ENCODE measurements around the gene DUSP1.

The DUSP1 gene

GRCh38 chr5:172770675-172771438 is at the start of gene DUSP1:
DUSP1 (minus strand) TSS chr5:172771195; CDS start chr5:172770952, 243 bp downstream.
- DNase-seq (ENCODE audit: low read depth) = peak; percentile 98

GRCh38 chr5:172820046-172820767 is 49.2 kb upstream of the DUSP1 start:
- no peak for DNase-seq (ENCODE audit: low read depth)

DNA sequence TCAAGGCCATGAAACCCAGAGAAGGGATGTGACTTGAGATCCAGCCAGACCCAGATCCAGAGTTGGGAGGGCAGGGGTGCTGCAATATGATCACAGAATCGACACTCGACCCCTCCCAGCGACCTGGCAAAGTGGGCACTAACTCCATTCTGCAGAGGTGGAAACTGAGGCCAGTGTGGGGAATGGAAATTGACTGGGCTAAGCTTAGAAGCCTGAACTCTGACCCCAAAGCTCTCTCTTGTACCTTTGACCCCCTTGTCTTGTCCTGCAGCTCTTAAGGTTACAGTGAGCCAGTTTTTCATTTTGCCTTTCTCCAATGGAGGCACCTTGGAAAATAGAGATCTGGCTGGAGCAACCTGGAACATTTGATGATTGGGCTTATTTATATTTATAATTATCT is 48.6 kb upstream of the DUSP1 start:
- no peak for DNase-seq (ENCODE audit: low read depth)

DNA sequence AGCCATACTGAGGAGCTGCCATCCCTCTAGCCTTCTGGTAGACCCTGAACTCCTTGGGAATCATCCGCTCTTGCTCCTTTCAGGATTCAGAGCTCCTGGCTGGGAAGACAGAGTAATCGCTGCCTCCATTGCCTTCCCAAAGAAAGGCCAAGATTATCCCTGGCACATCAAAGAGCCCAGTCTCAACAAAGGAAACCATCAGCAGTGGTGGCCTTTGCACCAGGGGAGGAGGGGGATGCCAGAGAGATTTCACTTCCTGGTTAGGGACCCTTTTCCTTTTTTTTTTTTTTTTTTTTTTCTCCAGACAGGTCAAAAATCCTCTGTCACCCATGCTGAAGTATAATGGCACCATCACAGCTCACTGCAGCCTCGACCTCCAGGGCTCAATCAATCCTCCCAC is 47.1 kb upstream of the DUSP1 start:
- no peak for DNase-seq (ENCODE audit: low read depth)

DNA sequence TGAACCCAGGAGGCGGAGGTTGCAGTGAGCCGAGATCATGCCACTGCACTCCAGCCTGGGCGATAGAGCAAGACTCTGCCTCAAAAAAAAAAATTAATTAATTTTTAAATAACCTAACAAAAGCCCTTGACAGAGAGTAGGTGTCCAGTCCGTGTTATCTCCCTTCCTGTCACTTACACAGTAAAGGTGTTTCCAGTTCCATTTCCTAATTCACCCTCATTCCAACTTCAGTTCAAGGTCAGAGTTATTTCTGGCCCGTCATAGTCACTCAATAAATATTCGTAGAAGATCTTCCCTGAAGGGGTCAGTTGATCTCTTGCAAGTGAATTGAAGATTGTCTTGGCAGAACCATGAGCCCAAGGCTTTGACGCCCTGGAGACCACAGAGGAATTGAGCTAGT is 46.7 kb upstream of the DUSP1 start:
- no peak for DNase-seq (ENCODE audit: low read depth)

GRCh38 chr5:172816925-172817562 is 46.0 kb upstream of the DUSP1 start:
- DNase-seq (ENCODE audit: low read depth) = peak; percentile 85

GRCh38 chr5:172815631-172816030 is 44.6 kb upstream of the DUSP1 start:
- DNase-seq (ENCODE audit: low read depth) = no peak

GRCh38 chr5:172810996-172811395 is 40.0 kb upstream of the DUSP1 start:
- peak; percentile 37 for DNase-seq (ENCODE audit: low read depth)

DNA sequence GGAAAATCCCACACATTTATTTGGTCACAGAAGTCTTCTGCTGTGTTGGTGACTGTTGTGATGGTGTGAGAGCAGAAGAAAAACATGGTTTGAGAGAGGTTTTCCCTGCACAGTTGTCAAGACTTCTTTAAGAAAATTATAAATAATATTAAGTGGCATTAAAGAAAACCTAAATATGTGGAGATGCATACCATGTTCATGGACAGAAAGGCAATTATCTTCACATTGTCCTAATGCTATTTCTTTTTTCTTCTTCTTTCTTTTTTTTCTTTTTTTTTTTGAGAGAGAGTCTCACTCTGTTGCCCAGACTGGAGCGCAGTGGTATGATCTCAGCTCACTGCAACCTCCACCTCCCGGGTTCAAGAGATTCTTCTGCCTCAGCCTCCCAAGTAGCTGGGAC is 38.8 kb upstream of the DUSP1 start:
- no peak for DNase-seq (ENCODE audit: low read depth)

- no peak for DNase-seq (ENCODE audit: low read depth)
Measured at GRCh38 chr5:172807766-172808311, 36.8 kb upstream of the DUSP1 start.

GRCh38 chr5:172806897-172807672 is 36.1 kb upstream of the DUSP1 start:
- DNase-seq (ENCODE audit: low read depth) = peak; percentile 94

DNA sequence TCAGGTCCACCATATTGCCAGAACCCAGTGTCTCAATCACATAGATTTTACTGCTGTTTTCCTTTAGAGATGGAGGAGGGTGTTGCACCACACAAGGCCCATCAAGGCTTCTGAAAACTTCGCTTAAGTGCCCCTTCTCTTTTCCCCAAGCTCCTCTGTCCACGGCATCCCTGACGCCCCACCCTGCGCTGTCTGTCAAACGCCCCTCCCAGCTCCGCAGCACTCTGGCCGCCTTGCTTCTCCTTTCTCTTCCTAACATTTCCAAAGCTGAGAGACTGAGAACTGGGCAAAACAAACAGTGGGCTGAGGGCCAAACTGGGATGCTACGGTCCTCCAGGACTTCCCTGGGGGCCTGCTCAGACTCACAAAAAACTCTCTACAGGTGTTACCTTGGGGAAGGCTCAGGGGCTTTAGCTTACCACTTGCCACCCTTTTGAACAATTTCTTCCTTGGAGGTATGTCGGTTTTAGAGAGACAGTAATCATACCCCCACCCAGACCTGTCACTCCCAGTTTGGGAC is 34.8 kb upstream of the DUSP1 start:
- no peak for DNase-seq (ENCODE audit: low read depth)

DNA sequence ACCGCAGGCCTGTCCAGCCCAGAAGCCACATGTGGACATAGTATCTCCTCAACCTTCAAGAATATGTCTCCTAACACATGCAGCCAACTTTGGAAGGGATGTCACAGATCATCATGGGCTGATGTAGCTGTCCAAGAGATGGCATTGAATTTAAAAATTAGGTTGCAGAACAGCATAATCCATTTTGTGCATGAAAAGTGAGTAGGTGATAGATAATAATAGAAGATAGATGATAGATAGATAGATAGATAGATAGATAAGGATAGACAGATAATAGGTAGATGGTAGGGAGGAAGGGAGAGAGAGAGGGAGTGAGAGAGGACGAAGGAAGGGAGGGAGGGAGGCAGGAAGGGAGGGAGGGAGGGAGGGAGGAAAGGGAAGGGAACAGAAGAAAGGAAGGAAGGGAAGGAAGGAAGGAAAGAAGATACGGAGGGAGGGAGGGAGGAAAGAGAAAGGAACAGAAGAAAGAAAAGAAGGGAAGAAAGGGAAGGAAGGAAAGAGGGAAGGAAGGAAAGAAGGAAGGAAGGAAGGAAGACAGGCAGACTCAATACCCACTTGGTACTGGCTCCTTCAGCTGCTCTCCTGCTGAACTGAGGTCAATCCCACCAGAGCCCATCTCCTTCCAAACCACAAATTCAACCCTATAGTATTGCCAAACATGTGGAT is 34.2 kb upstream of the DUSP1 start:
- no peak for DNase-seq (ENCODE audit: low read depth)

GRCh38 chr5:172802567-172803176 is 31.7 kb upstream of the DUSP1 start:
- peak; percentile 79 for DNase-seq (ENCODE audit: low read depth)

GRCh38 chr5:172802112-172802511 is 31.1 kb upstream of the DUSP1 start:
- no peak for DNase-seq (ENCODE audit: low read depth)

GRCh38 chr5:172801179-172801671 is 30.2 kb upstream of the DUSP1 start:
- DNase-seq (ENCODE audit: low read depth) = peak; percentile 98

DNA sequence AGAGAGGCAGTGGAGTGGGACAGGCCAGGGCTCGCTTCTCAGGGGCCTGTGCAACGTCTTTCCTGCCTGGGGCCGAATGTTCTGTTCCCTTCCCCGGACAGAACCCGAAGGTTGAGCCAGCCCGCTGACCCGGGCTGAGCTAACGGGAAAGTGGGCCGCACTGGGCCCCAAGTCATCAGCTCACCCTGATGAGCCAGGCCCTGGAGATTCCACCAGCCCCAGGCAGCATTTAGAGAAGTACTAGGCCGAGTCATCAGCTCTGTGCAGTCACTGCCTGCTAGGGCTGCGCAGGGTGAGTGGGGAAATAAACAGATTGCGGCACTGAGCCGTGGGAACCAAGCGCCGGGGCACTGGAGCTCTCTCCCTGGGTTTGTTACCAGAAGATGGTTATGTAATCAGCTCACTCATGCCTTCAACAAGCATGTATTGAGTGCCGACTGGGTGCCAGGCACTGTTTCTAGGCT is 29.1 kb upstream of the DUSP1 start:
- DNase-seq (ENCODE audit: low read depth) = peak; percentile 99

DNA sequence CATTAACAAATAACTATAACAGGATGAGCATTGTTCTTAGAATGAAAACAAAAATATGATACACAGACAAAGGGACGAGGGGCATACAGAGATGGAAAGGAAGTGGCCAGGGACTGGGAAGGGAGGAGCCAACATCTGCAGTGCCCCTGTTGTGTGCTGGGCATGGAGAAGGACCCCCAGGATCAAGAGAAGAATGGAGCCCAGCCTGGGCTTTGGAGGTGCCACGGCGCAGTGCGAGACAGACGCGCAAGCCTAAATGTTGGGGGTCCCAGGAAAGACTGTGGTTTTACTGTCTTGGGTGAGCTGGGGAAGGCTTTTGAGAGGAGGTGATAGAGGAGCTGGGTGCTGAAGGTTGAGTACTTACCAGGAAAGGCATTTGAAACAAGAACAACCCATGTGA is 28.4 kb upstream of the DUSP1 start:
- no peak for DNase-seq (ENCODE audit: low read depth)

GRCh38 chr5:172798422-172799215 is 27.6 kb upstream of the DUSP1 start:
- peak; percentile 95 for DNase-seq (ENCODE audit: low read depth)

DNA sequence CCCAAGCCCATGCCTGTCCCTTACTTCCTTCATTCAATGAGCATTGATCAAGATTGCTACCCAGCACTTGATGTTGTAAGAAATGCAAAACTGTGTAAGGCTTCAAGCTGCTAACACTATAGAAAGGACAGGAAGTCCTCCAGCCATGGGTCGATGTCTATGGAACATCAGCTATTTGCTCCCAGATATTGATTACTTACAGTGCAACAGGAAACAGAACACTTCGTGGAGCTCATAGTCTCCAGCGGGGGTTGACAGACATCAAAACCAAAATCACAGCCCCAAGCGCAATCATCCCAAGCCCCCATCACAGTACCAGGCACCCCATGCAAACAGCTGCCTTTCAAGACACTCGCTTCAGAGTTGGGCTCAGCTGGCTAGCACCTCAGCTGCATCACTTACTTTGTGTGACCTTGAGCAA is 26.8 kb upstream of the DUSP1 start:
- no peak for DNase-seq (ENCODE audit: low read depth)
